ENCODE measurements around the gene HECTD2. TPM values are rescaled to one million over a fixed set of nuclear protein-coding genes. Genes with fewer than 3 reads are reported as not detected.
"Not testable (repeated sequence)": the region's sequence is repeated elsewhere in the genome, so short reads cannot be mapped to it uniquely, and the experiment has no call there.

Gene HECTD2
- total RNA-seq, 1 donor from 2014 or later, result 25.4 TPM

GRCh38 chr10:91452063-91452462, 41.9 kb downstream of the HECTD2 start:
- H3K9me3 ChIP-seq, result peaks cover 23 to 62% of the 10 kb centered on the region in 2 donors
- H3K27ac ChIP-seq, result no peak overlapping the region
- no peak for TF ChIP-seq CTCF (IDR thresholded peaks at IDR 0.05)
- H3K4me3 ChIP-seq, result no peak overlapping the region
- no peaks in the 10 kb centered on the region for H3K4me1 ChIP-seq
- intact Hi-C loops (cut with DNase I), result no loop called here
- H3K36me3 ChIP-seq, result no peaks in the 10 kb centered on the region
- no peak for DNase-seq (ENCODE audit: low spot score in 2 of 2)
- H3K27me3 ChIP-seq, result no peaks in the 10 kb centered on the region

- no peaks in the 10 kb centered on the region for H3K27me3 ChIP-seq
- no peak for DNase-seq (ENCODE audit: low spot score in 2 of 2)
- no peak overlapping the region for H3K4me3 ChIP-seq
- H3K27ac ChIP-seq, result no peak overlapping the region
- intact Hi-C loops (cut with DNase I), result no loop called here
- H3K36me3 ChIP-seq, result no peaks in the 10 kb centered on the region
- peaks cover 23 to 62% of the 10 kb centered on the region in 2 donors for H3K9me3 ChIP-seq
- no peaks in the 10 kb centered on the region for H3K4me1 ChIP-seq
- no peak for TF ChIP-seq CTCF (IDR thresholded peaks at IDR 0.05)
These were observed 43.4 kb downstream of the HECTD2 start for GRCh38 chr10:91453535-91453934.

- H3K4me3 ChIP-seq; H3K27me3 ChIP-seq; intact Hi-C loops (cut with DNase I); H3K27ac ChIP-seq; H3K4me1 ChIP-seq; H3K36me3 ChIP-seq; DNase-seq (ENCODE audit: low spot score in 2 of 2): not testable (repeated sequence)
- peaks cover 23 to 51% of the 10 kb centered on the region in 2 donors for H3K9me3 ChIP-seq
These were observed 45.0 kb downstream of the HECTD2 start for GRCh38 chr10:91455135-91455534.

GRCh38 chr10:91460681-91461080, 50.5 kb downstream of the HECTD2 start:
- Histone ChIP-seq H3K9me3 (peaks cover 0 to 11% of the 10 kb centered on the region in 2 donors), H3K4me3 (no peak overlapping the region), H3K27ac (no peak overlapping the region), H3K4me1 (no peaks in the 10 kb centered on the region), H3K27me3 (no peaks in the 10 kb centered on the region), H3K36me3 (peaks cover 11 to 51% of the 10 kb centered on the region in 2 donors)
- intact Hi-C loops (cut with DNase I), result no loop called here
- DNase-seq (ENCODE audit: low spot score in 2 of 2), result no peak
- no peak for TF ChIP-seq CTCF (IDR thresholded peaks at IDR 0.05)

GRCh38 chr10:91462423-91462822, 52.3 kb downstream of the HECTD2 start:
- Histone ChIP-seq H3K4me1 (no peaks in the 10 kb centered on the region), H3K27me3 (no peaks in the 10 kb centered on the region), H3K9me3 (peaks cover 0 to 11% of the 10 kb centered on the region in 2 donors), H3K36me3 (peaks cover 20 to 61% of the 10 kb centered on the region in 2 donors), H3K4me3 (no peak overlapping the region), H3K27ac (no peak overlapping the region)
- no peak for DNase-seq (ENCODE audit: low spot score in 2 of 2)
- intact Hi-C loops (cut with DNase I), result no loop called here
- no peak for TF ChIP-seq CTCF (IDR thresholded peaks at IDR 0.05)

GRCh38 chr10:91464500-91464899, 54.4 kb downstream of the HECTD2 start:
- Histone ChIP-seq H3K4me3 (no peak overlapping the region), H3K4me1 (no peaks in the 10 kb centered on the region), H3K27me3 (no peaks in the 10 kb centered on the region), H3K36me3 (peaks cover 27 to 67% of the 10 kb centered on the region in 2 donors), H3K9me3 (peaks cover 0 to 11% of the 10 kb centered on the region in 2 donors), H3K27ac (no peak overlapping the region)
- DNase-seq (ENCODE audit: low spot score in 2 of 2), result no peak
- intact Hi-C loops (cut with DNase I), result no loop called here
- no peak for TF ChIP-seq CTCF (IDR thresholded peaks at IDR 0.05)

Data from ascending aorta (tissue), 2 donors.